Loucy (cell line): Measurements from ENCODE around the gene NIPA2.
"Not testable (repeated sequence)": the region's sequence is repeated elsewhere in the genome, so short reads cannot be mapped to it uniquely, and the experiment has no call there.

Experiments
- H2AFZ ChIP-seq: fragments of 200-600 bp; sonication (generic); 2 replicates; pipeline ENCODE4 v1.6.0; 2016; ENCODE audit warnings: antibody characterized with exemption, mild to moderate bottlenecking, low read length, moderate library complexity
- H3F3A ChIP-seq: fragments of 200-600 bp; 2 replicates; pipeline ENCODE4 v1.6.0; 2016; ENCODE audit warnings: antibody characterized with exemption, low read depth, mild to moderate bottlenecking
- H3K27me3 ChIP-seq: fragments of 200-600 bp; sonication (generic); 2 replicates; pipeline ENCODE4 v1.6.1; 2014; ENCODE audit warnings: low read length, mild to moderate bottlenecking; ENCODE audit not compliant: insufficient read depth, poor library complexity, severe bottlenecking
- H3K36me3 ChIP-seq: fragments of 200-600 bp; sonication (generic); 2 replicates; pipeline ENCODE4 v1.6.1; 2016; ENCODE audit warnings: low read length; ENCODE audit not compliant: insufficient read depth
- H3K4me1 ChIP-seq: fragments of 200-600 bp; sonication (generic); 2 replicates; pipeline ENCODE4 v1.5.1; 2014; ENCODE audit warnings: low read length, mild to moderate bottlenecking; ENCODE audit not compliant: insufficient read depth, poor library complexity, severe bottlenecking
- H3K4me2 ChIP-seq: fragments of 200-600 bp; sonication (generic); 2 replicates; pipeline ENCODE4 v1.6.0; 2014; ENCODE audit warnings: antibody characterized with exemption, low read length, low read depth, mild to moderate bottlenecking; ENCODE audit not compliant: poor library complexity, severe bottlenecking
- H3K4me3 ChIP-seq: fragments of 200-600 bp; sonication (generic); 2 replicates; pipeline ENCODE4 v1.5.1; 2014; ENCODE audit warnings: low read length, mild to moderate bottlenecking, mixed read lengths; ENCODE audit not compliant: poor library complexity, severe bottlenecking
- H3K79me2 ChIP-seq: fragments of 200-600 bp; sonication (generic); 2 replicates; pipeline ENCODE4 v1.6.1; 2014; ENCODE audit warnings: low read length; ENCODE audit not compliant: insufficient read depth
- H3K9ac ChIP-seq: fragments of 200-600 bp; sonication (generic); 2 replicates; pipeline ENCODE4 v1.6.0; 2014; ENCODE audit warnings: mild to moderate bottlenecking, low read depth, low read length, moderate library complexity; ENCODE audit not compliant: poor library complexity, severe bottlenecking
- H3K9me2 ChIP-seq: fragments of 200-600 bp; sonication (generic); replicated peaks from 2 replicates; pipeline ENCODE4 v1.6.1; 2016; ENCODE audit warnings: low read depth, low read length, mixed read lengths
- H3K9me3 ChIP-seq: fragments of 200-600 bp; sonication (generic); 2 replicates; pipeline ENCODE4 v1.6.1; 2014; ENCODE audit warnings: mild to moderate bottlenecking, antibody characterized with exemption, low read length, low read depth; ENCODE audit not compliant: insufficient read depth
- H4K20me1 ChIP-seq: fragments of 200-600 bp; sonication (generic); 2 replicates; pipeline ENCODE4 v1.6.0; 2014; ENCODE audit warnings: antibody characterized with exemption, low read length, mild to moderate bottlenecking; ENCODE audit not compliant: insufficient read depth, poor library complexity, severe bottlenecking
- CTCF ChIP-seq: fragments of 200-600 bp; sonication (generic); conservative IDR thresholded peaks from 2 replicates; pipeline ENCODE4 v1.5.1; 2014; ENCODE audit warnings: mild to moderate bottlenecking, antibody characterized with exemption, low read length
- EZH2phosphoT487 ChIP-seq: fragments of 200-600 bp; IDR thresholded peaks from 2 replicates; pipeline ENCODE4 v1.6.1; 2018; ENCODE audit warnings: antibody characterized with exemption, mild to moderate bottlenecking, moderate library complexity, borderline replicate concordance

The NIPA2 gene

DNA sequence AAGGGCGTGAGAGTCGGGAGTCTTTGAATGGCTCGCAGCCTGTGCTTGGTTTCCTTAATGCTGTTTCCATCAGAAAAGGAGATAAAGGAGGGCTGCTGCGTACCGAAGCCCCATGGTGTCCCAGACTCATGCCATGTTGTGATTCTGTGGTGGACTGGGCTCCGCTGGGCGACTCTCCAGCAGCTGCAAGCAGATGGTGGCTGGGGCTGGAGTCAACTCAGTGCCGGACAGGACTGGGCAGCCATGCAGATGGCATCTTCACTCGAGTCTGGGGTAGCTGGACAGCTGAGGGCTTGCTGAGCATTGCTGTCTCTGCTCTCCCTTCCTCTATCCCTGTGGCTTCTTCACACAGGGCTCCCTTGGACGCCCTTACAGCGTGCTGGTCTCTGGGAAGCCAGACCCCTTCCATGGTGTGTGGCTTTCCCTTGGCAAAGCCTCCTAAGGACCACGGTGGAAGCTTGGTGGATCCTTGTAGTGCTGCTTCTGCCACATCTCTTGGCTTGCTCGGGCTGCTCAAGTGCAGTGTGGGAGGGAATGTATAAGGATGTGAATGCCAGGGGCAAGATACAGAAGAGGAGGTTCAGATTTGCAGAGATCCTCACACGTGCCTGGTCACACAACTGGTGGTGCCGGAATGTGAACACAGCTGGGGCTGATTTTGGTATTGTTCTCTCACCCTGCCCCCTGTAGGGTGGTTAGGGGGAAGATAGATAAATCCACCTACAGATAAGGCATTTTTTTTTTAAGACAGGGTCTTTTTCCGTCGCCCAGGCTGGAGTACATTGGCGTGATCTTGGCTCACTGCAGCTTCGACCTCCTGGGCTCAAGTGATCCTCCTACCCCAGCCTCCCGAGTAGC, 43.0 kb upstream of the NIPA2 start:
- Histone ChIP-seq H3K9me2 (no peaks in the 10 kb centered on the region), H3K4me1 (peaks cover 7% of the 10 kb centered on the region), H4K20me1 (peaks cover 3% of the 10 kb centered on the region), H3K79me2 (peaks cover 38% of the 10 kb centered on the region), H2AFZ (no peak overlapping the region), H3K4me3 (no peak overlapping the region), H3K9me3 (no peaks in the 10 kb centered on the region), H3F3A (no peaks in the 10 kb centered on the region), H3K9ac (no peak overlapping the region), H3K27me3 (no peaks in the 10 kb centered on the region), H3K36me3 (no peaks in the 10 kb centered on the region), H3K4me2 (no peak overlapping the region)
- TF ChIP-seq CTCF (no peak), EZH2phosphoT487 (no peak)

DNA sequence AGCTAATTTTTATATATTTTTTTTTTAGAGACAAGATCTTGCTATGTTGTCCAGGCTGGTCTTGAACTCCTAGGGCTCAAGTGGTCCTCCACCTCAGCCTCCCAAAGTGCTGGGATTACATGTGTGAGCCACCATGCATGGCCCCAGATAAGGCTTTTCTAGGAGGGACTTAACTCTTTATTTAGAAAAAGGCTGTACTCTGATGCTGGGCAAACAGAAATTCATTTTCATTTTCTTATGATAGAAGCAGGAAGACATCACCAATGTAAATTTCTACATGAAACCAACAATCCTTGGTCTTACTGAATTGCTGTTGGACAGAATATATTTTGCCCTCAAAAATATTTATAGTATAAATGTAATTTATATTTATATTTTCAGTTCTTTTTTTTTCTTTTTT, 42.4 kb upstream of the NIPA2 start:
- no peaks in the 10 kb centered on the region for H3F3A ChIP-seq
- no peak overlapping the region for H2AFZ ChIP-seq
- peaks cover 7% of the 10 kb centered on the region for H3K4me1 ChIP-seq
- H4K20me1 ChIP-seq, result peaks cover 3% of the 10 kb centered on the region
- no peak overlapping the region for H3K4me2 ChIP-seq
- no peak overlapping the region for H3K4me3 ChIP-seq
- H3K27me3 ChIP-seq, result no peaks in the 10 kb centered on the region
- no peaks in the 10 kb centered on the region for H3K9me3 ChIP-seq
- peaks cover 38% of the 10 kb centered on the region for H3K79me2 ChIP-seq
- no peak overlapping the region for H3K9ac ChIP-seq
- no peaks in the 10 kb centered on the region for H3K36me3 ChIP-seq
- TF ChIP-seq CTCF (no peak), EZH2phosphoT487 (no peak)
- no peaks in the 10 kb centered on the region for H3K9me2 ChIP-seq

GRCh38 chr15:22799902-22800301, 38.6 kb upstream of the NIPA2 start:
- Histone ChIP-seq H4K20me1 (peaks cover 3% of the 10 kb centered on the region), H3F3A (no peaks in the 10 kb centered on the region), H2AFZ (no peak overlapping the region), H3K9ac (no peak overlapping the region), H3K4me1 (no peaks in the 10 kb centered on the region), H3K79me2 (peaks cover 32% of the 10 kb centered on the region), H3K4me2 (no peak overlapping the region), H3K9me3 (no peaks in the 10 kb centered on the region), H3K4me3 (no peak overlapping the region), H3K27me3 (no peaks in the 10 kb centered on the region), H3K9me2 (no peaks in the 10 kb centered on the region), H3K36me3 (no peaks in the 10 kb centered on the region)
- no peak for TF ChIP-seq CTCF
- TF ChIP-seq EZH2phosphoT487, result no peak

- H3K79me2 ChIP-seq, result peaks cover 33% of the 10 kb centered on the region
- not testable (repeated sequence) for H3K4me3 ChIP-seq, H3F3A ChIP-seq, H2AFZ ChIP-seq, H3K9me3 ChIP-seq, H3K9ac ChIP-seq, H3K4me1 ChIP-seq, H3K27me3 ChIP-seq, H3K9me2 ChIP-seq, H3K36me3 ChIP-seq, H3K4me2 ChIP-seq, H4K20me1 ChIP-seq
These were observed 35.5 kb upstream of the NIPA2 start for GRCh38 chr15:22803006-22803405.
